HG03457 (cell line): ENCODE measurements around the gene SYT8.

Source experiments
- ATAC-seq: cut with Tn5 transposase; IDR thresholded peaks from one replicate; pipeline ENCODE4 v1.9.1; 2021; ENCODE audit warnings: moderate number of reproducible peaks; ENCODE audit not compliant: unreplicated experiment

The SYT8 gene

GRCh38 chr11:1844221-1845094, 9.7 kb downstream of the SYT8 start:
- ATAC-seq, result no peak

- ATAC-seq, result no peak
Measured at GRCh38 chr11:1845095-1845429, 10.3 kb downstream of the SYT8 start.

DNA sequence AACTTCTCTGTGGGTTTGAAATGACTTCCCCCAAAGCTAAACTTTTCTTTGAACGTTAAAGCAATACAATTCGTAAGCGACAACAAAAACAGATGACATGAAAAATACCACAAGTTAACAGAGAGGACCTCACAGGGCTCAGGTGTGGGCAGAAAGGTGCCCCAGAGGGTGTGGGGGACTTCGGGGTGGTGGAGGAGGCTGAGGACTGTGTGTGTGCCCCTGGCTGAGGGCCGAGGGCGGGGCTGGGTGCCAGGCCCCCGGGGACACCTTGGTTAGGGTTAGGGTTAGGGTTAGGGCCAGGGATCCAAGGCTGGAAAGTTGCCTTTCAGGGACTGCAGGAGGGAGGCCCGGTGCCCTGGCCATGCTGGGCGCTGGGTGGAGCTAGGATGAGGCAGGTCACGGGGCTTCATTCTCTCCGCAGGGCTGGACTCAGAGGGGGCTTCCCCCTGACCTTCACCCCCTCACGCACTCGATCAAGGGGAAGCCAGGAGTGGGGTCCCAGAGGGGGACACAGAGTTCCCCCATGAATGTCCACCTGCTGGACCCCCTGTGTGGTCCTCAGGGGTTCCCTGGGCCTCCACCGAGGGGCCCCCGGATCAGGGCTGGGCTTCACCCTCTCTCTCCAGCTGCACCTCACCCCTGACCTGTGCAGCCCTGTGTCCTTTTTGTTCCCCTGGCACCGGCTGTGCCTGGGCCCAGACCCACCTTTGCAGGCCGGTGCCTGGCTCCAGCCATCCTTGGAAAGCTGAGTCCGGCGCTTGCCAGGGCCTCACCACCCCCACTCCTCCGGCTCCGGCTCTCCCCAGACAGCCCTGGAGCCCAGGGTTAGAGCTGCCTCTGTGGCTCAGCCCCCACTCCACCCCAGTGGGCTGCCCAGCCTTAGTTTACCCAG, 11.0 kb downstream of the SYT8 start:
- ATAC-seq, result no peak

- no peak for ATAC-seq
Measured at GRCh38 chr11:1846453-1846932, 11.7 kb downstream of the SYT8 start.

DNA sequence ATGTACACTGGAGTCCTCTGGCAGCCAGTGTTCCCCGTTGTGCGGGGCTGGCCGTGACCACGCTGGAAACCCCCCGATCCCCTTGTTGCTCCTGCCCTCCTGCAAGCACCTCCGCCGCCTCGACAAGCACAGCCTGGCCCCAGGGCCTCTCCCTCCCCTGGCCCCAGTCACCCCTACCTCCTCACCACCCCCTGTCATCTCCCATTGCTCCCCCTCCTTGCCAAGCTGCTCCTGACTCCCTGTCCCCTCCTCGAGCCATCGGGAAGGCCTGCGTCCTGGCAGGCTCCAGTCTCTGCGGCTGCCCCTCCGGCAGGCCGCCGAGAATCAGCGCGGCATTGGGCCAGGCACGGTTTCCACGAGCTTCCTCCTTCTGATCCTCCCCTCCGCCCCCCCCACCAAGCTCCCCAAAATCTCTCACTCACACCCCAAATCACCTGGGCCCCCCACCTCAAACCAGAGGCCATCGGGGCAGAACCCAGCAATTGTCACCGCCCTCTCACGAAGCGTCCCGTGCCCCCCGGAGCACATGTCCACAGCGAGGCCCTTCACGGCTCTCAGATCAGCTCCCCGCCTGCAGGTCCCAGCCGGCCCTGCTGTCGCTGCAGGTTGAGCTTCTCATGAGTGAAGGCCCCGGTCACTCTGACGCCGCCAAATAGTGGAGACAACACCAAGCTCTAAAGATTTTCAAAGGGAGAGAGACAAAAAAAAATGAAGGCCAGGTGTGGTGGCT, 12.4 kb downstream of the SYT8 start:
- ATAC-seq, result no peak

DNA sequence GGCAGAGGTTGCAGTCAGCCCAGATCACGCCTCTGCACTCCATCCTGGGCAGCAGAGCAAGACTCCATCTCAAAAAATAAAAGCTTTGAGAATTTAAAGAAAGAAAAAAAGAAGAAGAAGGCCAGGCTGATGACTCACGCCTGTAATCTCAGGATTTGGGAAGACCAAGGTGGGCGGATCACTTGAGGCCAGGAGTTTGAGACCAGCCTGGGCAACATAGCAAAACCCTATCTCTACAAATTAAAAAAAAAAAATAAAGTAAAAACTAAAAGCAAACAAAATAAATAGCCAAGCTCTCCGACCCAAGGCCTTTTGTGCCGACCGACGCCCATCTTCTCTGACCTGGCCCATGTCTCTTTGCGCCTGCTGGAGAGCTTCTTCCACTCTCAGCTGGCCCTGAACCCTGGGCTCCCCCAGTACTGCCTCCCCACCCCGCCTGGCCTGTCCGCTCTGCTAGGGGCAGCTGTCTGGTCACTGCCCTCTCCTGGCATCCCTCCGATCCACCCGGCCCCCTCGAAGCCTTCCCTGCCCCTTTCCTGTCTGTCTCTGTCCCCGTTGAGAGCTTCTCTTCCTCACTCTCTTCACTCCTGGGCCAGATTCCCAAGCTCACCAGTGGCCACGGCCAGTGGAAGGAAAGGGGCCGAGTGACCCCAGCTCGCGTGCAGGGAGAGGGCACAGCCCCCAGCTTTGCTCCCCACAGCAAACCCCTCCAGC, 13.3 kb downstream of the SYT8 start:
- no peak for ATAC-seq

- ATAC-seq, result no peak
Measured at GRCh38 chr11:1848640-1849430, 14.0 kb downstream of the SYT8 start.

DNA sequence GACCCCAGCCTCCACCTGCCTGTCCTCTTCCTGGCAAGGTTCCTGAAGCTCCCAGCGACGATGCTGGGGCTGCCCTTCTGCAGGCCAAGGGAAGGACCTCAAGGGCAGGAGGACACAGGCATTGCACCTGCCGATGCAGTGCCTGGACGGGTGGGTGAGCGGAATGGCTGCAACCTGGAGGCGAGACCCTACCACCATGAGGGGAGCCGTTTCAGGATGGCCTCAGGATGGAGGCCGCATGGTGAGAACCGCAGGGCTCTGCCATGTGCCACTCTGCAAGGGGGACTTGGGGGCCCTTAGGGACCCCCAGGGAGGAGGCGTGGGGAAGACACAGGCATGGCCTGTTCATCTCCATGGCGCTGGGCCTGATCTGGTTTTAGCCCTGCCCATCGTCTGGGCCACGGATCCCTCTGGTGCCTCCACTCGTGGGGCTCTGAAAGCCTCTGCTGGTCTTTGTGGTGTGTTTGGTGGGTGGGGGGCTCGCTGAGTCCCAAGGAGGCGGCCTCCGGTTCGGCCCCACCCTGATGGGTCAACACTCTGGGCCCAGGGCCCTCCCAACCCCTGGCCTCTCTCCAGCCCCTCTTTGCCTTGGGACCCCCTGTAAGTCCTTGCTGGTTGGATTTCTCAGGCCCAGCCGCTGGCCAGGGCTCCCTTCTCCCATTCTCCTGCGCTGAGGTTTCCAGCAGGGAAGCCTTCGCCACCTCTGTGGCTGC, 16.8 kb downstream of the SYT8 start:
- ATAC-seq, result no peak

DNA sequence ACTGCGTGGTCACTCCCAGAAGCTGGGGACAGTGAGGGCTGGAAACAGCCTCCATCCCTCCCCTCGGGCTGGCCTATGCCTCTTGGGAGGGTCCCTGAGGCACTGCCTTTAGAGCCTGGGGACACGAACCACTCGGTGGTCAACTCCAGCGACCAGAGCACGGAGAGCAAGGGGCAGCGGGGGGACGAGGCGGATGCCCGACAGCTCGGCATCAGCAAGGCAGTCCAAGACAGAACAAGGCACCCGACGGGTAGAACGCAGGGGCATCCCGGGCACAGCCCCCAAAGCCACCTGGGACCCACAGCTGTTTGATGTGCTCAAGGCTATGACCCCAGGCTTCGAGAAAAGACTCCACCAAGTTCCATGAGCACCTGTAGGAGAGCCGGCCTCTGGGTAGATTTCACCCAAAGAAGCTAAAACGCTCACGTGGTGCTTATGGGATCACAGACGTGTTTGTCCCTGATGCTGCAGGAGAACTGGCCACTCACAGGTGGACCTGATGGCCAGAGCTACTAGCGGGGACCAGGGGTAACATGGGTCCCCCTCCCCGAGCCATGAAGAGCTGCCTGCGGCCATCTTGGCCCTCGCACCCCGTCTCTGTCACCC, 17.6 kb downstream of the SYT8 start:
- no peak for ATAC-seq

GRCh38 chr11:1852877-1853276, 18.1 kb downstream of the SYT8 start, which contains the start of gene LSP1:
Gene LSP1 (plus strand): TSS chr11:1853084. CDS start chr11:1853145, 61 bp downstream.
- peak; percentile 34 for ATAC-seq

DNA sequence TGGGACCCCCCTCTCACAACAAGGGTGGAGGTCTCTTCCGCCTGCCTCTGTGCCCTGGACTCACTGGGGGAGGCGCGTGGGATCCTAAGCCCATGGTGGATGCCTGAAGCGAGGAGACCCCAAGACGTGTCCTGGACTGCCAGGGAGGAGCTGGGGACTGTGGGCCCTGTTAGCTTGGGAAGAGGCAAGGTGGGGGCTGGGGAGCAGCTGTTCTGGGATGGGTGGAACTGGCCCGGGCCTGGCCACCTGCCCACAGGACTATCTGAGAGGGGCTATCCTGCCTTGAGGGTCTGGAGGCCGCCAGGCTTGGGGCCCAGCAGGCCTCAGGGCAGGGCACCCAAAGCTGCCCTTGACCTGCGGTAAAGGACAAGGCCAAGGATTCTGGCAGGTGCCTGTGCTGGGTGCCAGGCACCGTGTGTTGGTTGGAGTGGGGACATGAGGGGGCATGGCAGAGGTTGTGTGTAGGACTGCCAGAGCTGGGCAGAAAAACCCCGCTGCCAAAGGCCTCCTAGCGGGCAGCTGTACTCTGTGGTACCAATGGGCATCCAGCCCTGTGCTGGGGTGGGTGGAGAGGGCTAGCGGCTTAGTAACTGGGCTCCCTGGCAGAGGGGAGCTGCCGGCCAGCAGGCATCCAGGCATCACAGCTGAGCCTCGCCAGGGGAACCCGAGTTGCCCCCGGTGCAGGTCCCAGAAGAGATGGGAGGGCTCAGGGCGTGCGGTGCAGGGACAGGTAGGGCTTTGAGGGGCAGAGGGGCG, 18.8 kb downstream of the SYT8 start:
- no peak for ATAC-seq

GRCh38 chr11:1854132-1854948, 19.6 kb downstream of the SYT8 start:
- ATAC-seq, result peak; percentile 25

- ATAC-seq, result peak; percentile 26
Measured at GRCh38 chr11:1854949-1855885, 20.4 kb downstream of the SYT8 start.

- ATAC-seq, result no peak
Measured at GRCh38 chr11:1855886-1856265, 21.1 kb downstream of the SYT8 start.

DNA sequence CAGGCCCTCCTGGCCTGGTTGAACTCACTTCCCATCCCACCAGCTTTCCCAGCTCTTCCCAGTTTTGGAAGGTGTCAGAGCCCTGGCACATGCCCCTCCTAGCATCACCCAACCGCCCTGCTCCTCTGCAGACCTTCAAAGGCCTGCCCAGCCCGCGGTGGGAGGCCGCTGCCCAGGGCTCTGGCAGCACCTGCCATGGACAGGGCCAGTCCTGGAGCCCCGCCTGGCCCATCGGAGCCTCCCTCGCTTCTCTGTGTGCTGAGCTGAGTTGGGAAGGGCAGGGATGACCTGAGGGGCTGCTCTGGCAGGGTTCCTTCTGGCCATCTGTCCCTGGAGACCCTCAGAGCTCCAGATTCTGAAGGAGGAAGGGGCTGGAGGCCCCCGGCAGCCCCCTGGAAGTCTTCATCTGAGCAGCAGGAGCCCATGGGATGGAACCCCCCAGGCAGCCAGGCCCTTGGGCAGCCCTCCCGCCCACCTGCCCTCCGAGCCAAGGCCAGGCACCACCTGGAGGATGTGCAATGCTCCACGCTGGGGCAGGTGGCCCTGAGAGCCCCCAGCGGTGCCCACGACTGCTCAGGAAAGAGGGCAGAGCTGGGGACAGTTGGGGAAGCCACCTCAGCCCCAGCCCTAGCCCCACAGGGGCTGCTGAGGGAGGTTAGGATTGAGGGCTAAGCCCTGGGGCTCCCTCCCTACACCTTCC, 21.7 kb downstream of the SYT8 start:
- ATAC-seq, result no peak
